Mucosa of rectum (tissue), 2 donors: Measurements from ENCODE around the gene MEAK7.

Source experiments
- H3K27ac ChIP-seq, 2 donors: one replicate each; pipeline ENCODE4 v1.7.0; 2013; ENCODE audit warnings: inconsistent platforms in 2 of 2, low read depth in 2 of 2, low read length in 2 of 2
- H3K27me3 ChIP-seq, 2 donors: one replicate each; pipeline ENCODE4 v1.7.0; 2013; ENCODE audit warnings: low read length in 2 of 2; ENCODE audit not compliant: control insufficient read depth in 2 of 2, insufficient read depth in 2 of 2
- H3K36me3 ChIP-seq, 2 donors: one replicate each; pipeline ENCODE4 v1.7.0; 2013; ENCODE audit warnings: low read length in 2 of 2; ENCODE audit not compliant: control insufficient read depth in 2 of 2, insufficient read depth in 2 of 2
- H3K4me1 ChIP-seq, 2 donors: one replicate each; pipeline ENCODE4 v1.7.0; 2013; ENCODE audit warnings: low read length in 2 of 2, mild to moderate bottlenecking in 1 of 2; ENCODE audit not compliant: control insufficient read depth in 2 of 2, insufficient read depth in 2 of 2
- H3K4me3 ChIP-seq, 2 donors: one replicate each; pipeline ENCODE4 v1.7.0; 2013; ENCODE audit warnings: low read length in 2 of 2
- H3K9ac ChIP-seq, 2 donors: one replicate each; pipeline ENCODE4 v1.7.0; 2013; ENCODE audit warnings: low read length in 2 of 2, low read depth in 1 of 2, mild to moderate bottlenecking in 1 of 2
- H3K9me3 ChIP-seq, 2 donors: one replicate each; pipeline ENCODE4 v1.7.0; 2013; ENCODE audit warnings: low read length in 2 of 2; ENCODE audit not compliant: control insufficient read depth in 2 of 2
- donor health status: healthy.
- donor health status: Normal muscosa, but diverticular disease.

Gene MEAK7

DNA sequence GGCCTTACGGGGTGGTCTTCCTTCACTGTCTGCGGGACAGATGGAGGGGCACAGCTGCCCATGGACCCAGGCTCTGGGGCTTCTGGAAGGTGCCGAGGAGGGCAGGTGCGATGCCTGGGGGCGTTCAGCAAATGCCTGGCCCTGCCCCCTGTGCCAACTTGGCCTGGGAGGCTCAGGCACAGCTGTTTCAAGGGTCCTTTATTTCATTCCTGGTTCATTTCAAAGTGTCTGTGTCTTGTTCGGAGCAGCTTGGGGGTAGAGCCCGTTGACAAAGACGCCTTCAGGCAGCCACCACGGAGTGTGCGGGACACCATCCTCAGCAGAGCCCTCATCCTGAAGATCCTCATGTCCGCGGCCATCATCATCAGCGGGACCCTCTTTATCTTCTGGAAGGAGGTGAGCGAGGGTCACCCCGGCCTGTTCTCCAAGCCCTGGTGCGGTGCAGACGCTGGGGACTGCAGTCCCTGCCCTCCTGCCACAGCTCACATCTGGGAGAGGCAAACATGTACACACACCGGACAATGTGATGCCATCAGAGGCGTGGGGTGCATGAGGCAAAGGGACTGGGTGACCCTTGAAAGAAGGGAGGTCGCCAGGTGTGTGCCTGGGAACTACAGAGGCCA is 43.9 kb downstream of the MEAK7 start:
- Histone ChIP-seq H3K9me3 (no peaks in the 10 kb centered on the region), H3K4me1 (no peaks in the 10 kb centered on the region), H3K9ac (no peak overlapping the region), H3K36me3 (peaks cover 44 to 58% of the 10 kb centered on the region in 2 donors), H3K27me3 (no peaks in the 10 kb centered on the region), H3K27ac (no peak overlapping the region), H3K4me3 (no peak overlapping the region)

- no peaks in the 10 kb centered on the region for H3K4me1 ChIP-seq
- no peak overlapping the region for H3K9ac ChIP-seq
- H3K9me3 ChIP-seq: no peaks in the 10 kb centered on the region
- H3K4me3 ChIP-seq: no peak overlapping the region
- peaks cover 41 to 58% of the 10 kb centered on the region in 2 donors for H3K36me3 ChIP-seq
- no peaks in the 10 kb centered on the region for H3K27me3 ChIP-seq
- H3K27ac ChIP-seq: no peak overlapping the region
Observed at GRCh38 chr16:84459941-84460405, 44.5 kb downstream of the MEAK7 start.

- no peaks in the 10 kb centered on the region for H3K4me1 ChIP-seq
- peaks cover 41 to 59% of the 10 kb centered on the region in 2 donors for H3K36me3 ChIP-seq
- H3K9ac ChIP-seq: no peak overlapping the region
- H3K4me3 ChIP-seq: no peak overlapping the region
- no peaks in the 10 kb centered on the region for H3K9me3 ChIP-seq
- no peak overlapping the region for H3K27ac ChIP-seq
- no peaks in the 10 kb centered on the region for H3K27me3 ChIP-seq
Observed at GRCh38 chr16:84459533-84459894, 44.9 kb downstream of the MEAK7 start.

- no peaks in the 10 kb centered on the region for H3K9me3 ChIP-seq
- H3K27me3 ChIP-seq: no peaks in the 10 kb centered on the region
- H3K27ac ChIP-seq: no peak overlapping the region
- no peak overlapping the region for H3K4me3 ChIP-seq
- no peaks in the 10 kb centered on the region for H3K4me1 ChIP-seq
- H3K36me3 ChIP-seq: peaks cover 39 to 57% of the 10 kb centered on the region in 2 donors
- H3K9ac ChIP-seq: no peak overlapping the region
Observed at GRCh38 chr16:84458606-84459532, 45.6 kb downstream of the MEAK7 start.

DNA sequence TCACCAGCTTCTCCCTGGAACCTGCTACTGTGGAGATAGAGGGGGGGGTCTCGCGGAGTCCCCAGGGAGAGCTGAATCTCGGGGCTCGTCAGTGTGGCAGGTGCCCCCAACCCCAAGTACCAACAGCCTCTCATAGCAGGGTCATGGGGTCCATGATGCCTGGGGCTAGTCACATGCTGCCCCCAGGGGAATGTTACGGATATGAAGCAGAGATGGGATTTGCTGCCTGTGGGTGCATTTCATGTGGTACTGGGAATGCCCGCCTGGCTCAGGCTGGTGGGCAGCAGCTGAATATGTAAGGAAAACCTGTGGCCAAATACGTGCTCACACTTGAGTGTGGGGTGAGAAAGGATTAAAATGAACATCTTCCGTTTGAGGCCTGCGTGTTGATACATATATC is 49.4 kb downstream of the MEAK7 start:
- no peaks in the 10 kb centered on the region for H3K27me3 ChIP-seq
- H3K4me3 ChIP-seq: no peak overlapping the region
- H3K4me1 ChIP-seq: peaks cover 0 to 2% of the 10 kb centered on the region in 2 donors
- H3K9ac ChIP-seq: no peak overlapping the region
- peaks cover 20 to 40% of the 10 kb centered on the region in 2 donors for H3K36me3 ChIP-seq
- H3K27ac ChIP-seq: no peak overlapping the region
- H3K9me3 ChIP-seq: no peaks in the 10 kb centered on the region
